ENCODE data around the gene PPM1D. TPM values are rescaled to one million over a fixed set of nuclear protein-coding genes. Genes with fewer than 3 reads are reported as not detected.

PPM1D gene
- total and polyA plus RNA-seq, 2 of the 13 experiments (the other 11 are each of a cell fraction or from before 2014, with no cell fraction given): 8.0 to 26.2 TPM

GRCh38 chr17:60599620-60600489, at the start of gene PPM1D (continued):
- TF ChIP-seq ZBTB38 (CRISPR knock-in tag; IDR thresholded peaks at IDR 0.05) (peak; percentile 90), ZNF569 (CRISPR knock-in tag; IDR thresholded peaks at IDR 0.05; ENCODE audit: borderline replicate concordance) (peak; percentile 98), AGO1 (IDR thresholded peaks at IDR 0.05; ENCODE audit: low read depth, low read length, poor library complexity, severe bottlenecking) (peak; percentile 92), HNRNPL (IDR thresholded peaks at IDR 0.05; ENCODE audit: low read depth, low read length) (no peak), FLYWCH1 (CRISPR knock-in tag; IDR thresholded peaks at IDR 0.05) (peak; percentile 48; the same call in 1 of the 2 replicates), KMT2A (CRISPR knock-in tag; IDR thresholded peaks at IDR 0.05) (peak; percentile 93; the same call in 1 of the 2 replicates), CSRNP1 (CRISPR knock-in tag; IDR thresholded peaks at IDR 0.05) (peak; percentile 91), ZMYM4 (CRISPR knock-in tag; IDR thresholded peaks at IDR 0.05) (peak; percentile 90), ISL2 (CRISPR knock-in tag; IDR thresholded peaks at IDR 0.05) (peak; percentile 91), POGK (CRISPR knock-in tag; conservative IDR thresholded peaks at IDR 0.05) (peak; percentile 94), ZNF546 (CRISPR knock-in tag; conservative IDR thresholded peaks at IDR 0.05) (peak; percentile 95), KDM1A (CRISPR knock-in tag; IDR thresholded peaks at IDR 0.05) (peak; percentile 33; the same call in 1 of the 2 replicates), EED (CRISPR knock-in tag; IDR thresholded peaks at IDR 0.05) (no peak), RBAK (CRISPR knock-in tag; IDR thresholded peaks at IDR 0.05) (no peak), HES4 (CRISPR knock-in tag; IDR thresholded peaks at IDR 0.05; ENCODE audit: borderline replicate concordance) (peak; percentile 96; the same call in 1 of the 2 replicates)
- TF ChIP-seq, protein P1, sequence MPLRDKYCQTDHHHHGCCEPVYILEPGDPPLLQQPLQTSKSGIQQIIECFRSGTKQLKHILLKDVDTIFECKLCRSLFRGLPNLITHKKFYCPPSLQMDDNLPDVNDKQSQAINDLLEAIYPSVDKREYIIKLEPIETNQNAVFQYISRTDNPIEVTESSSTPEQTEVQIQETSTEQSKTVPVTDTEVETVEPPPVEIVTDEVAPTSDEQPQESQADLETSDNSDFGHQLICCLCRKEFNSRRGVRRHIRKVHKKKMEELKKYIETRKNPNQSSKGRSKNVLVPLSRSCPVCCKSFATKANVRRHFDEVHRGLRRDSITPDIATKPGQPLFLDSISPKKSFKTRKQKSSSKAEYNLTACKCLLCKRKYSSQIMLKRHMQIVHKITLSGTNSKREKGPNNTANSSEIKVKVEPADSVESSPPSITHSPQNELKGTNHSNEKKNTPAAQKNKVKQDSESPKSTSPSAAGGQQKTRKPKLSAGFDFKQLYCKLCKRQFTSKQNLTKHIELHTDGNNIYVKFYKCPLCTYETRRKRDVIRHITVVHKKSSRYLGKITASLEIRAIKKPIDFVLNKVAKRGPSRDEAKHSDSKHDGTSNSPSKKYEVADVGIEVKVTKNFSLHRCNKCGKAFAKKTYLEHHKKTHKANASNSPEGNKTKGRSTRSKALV (CRISPR knock-in tag; IDR thresholded peaks at IDR 0.05): peak; percentile 90; the same call in 1 of the 2 replicates
- TF ChIP-seq, protein P2, sequence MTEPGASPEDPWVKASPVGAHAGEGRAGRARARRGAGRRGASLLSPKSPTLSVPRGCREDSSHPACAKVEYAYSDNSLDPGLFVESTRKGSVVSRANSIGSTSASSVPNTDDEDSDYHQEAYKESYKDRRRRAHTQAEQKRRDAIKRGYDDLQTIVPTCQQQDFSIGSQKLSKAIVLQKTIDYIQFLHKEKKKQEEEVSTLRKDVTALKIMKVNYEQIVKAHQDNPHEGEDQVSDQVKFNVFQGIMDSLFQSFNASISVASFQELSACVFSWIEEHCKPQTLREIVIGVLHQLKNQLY (CRISPR knock-in tag; IDR thresholded peaks at IDR 0.05): peak; percentile 46; the same call in 1 of the 2 replicates

All from HepG2 (cell line).